HepG2 (cell line): ENCODE data around the gene ANXA9.

Experiments used
- MEIS1 ChIP-seq: sonication (generic); formaldehyde crosslinking; IDR thresholded peaks from 2 replicates; pipeline ENCODE4 v1.9.0; 2021; ENCODE audit warnings: mild to moderate bottlenecking, missing genetic modification reagents, moderate library complexity, borderline replicate concordance
- ZNF766 ChIP-seq: sonication (generic); formaldehyde crosslinking; IDR thresholded peaks from 2 replicates; pipeline ENCODE4 v1.5.0; 2020; ENCODE audit warnings: missing genetic modification reagents, borderline replicate concordance
- ZNF780A ChIP-seq: sonication (generic); formaldehyde crosslinking; IDR thresholded peaks from 2 replicates; pipeline ENCODE4 v1.8.0; 2022; ENCODE audit warnings: mild to moderate bottlenecking, missing genetic modification reagents, moderate library complexity
- ZSCAN21 ChIP-seq: sonication (generic); formaldehyde crosslinking; IDR thresholded peaks from 2 replicates; pipeline ENCODE4 v1.8.0; 2022; ENCODE audit warnings: mild to moderate bottlenecking, missing genetic modification reagents, moderate library complexity, borderline replicate concordance

DNA sequence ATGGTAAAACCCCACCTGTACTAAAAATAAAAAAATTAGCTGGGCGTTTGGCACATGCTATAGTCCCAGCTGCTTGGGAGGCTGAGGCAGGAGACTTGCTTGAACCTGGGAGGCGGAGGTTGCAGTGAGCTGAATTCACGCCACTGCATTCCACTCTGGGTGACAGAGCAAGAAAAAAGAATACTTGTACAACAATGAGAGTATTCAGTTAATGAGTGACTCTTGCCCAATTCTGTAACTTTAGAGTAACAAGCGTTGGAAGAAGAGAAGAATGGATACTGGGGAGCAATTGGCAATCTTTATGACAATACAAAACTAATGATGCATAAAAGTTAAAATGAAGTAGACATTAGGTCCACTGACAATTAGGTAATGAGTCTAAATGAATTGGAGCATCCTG, 10.5 kb downstream of the ANXA9 start:
- TF ChIP-seq ZNF780A (CRISPR knock-in tag), result no peak
- TF ChIP-seq ZSCAN21 (CRISPR knock-in tag), result no peak
- TF ChIP-seq ZNF766 (CRISPR knock-in tag), result no peak
- no peak for TF ChIP-seq MEIS1 (CRISPR knock-in tag)
